GM21360 (cell line): Measurements from ENCODE around the gene TTF1.

Source experiments
- ATAC-seq: cut with Tn5 transposase; IDR thresholded peaks from one replicate; pipeline ENCODE4 v1.9.1; 2021; ENCODE audit warnings: mild to moderate bottlenecking, moderate library complexity; ENCODE audit not compliant: unreplicated experiment

The TTF1 gene, protein sequence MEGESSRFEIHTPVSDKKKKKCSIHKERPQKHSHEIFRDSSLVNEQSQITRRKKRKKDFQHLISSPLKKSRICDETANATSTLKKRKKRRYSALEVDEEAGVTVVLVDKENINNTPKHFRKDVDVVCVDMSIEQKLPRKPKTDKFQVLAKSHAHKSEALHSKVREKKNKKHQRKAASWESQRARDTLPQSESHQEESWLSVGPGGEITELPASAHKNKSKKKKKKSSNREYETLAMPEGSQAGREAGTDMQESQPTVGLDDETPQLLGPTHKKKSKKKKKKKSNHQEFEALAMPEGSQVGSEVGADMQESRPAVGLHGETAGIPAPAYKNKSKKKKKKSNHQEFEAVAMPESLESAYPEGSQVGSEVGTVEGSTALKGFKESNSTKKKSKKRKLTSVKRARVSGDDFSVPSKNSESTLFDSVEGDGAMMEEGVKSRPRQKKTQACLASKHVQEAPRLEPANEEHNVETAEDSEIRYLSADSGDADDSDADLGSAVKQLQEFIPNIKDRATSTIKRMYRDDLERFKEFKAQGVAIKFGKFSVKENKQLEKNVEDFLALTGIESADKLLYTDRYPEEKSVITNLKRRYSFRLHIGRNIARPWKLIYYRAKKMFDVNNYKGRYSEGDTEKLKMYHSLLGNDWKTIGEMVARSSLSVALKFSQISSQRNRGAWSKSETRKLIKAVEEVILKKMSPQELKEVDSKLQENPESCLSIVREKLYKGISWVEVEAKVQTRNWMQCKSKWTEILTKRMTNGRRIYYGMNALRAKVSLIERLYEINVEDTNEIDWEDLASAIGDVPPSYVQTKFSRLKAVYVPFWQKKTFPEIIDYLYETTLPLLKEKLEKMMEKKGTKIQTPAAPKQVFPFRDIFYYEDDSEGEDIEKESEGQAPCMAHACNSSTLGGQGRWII

GRCh38 chr9:132406554-132407122 lies at the start of gene TTF1:
Gene TTF1, minus strand, starts transcription at chr9:132406840. Its CDS starts 4,019 bp downstream, at chr9:132402821.
- ATAC-seq, result peak; percentile 76

DNA sequence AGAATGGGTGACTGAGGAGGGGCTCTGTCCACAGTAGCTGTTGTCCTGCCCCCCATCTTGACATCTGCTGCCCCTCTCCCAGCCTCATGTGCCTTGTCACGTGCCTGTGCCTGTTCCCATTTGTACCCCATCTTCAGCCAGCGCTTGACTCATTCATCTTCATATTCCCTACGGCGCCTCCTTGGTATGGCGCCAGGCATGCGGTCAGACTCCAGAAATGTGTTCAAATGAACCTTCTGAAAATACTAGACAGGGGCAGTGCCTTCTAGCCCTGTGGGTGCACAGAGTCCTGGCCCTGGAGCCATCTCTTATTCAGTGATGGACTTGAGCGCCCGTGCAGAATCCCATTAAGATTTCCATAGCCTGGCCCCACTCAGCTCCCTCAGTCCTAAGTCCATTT lies 49.6 kb upstream of the TTF1 start:
- ATAC-seq, result no peak

GRCh38 chr9:132451276-132451675 lies 44.6 kb upstream of the TTF1 start:
- no peak for ATAC-seq

GRCh38 chr9:132447902-132448301 lies 41.3 kb upstream of the TTF1 start:
- ATAC-seq, result no peak

- no peak for ATAC-seq
Measured at GRCh38 chr9:132447346-132447745, 40.7 kb upstream of the TTF1 start.

GRCh38 chr9:132446887-132447286 lies 40.2 kb upstream of the TTF1 start:
- no peak for ATAC-seq

DNA sequence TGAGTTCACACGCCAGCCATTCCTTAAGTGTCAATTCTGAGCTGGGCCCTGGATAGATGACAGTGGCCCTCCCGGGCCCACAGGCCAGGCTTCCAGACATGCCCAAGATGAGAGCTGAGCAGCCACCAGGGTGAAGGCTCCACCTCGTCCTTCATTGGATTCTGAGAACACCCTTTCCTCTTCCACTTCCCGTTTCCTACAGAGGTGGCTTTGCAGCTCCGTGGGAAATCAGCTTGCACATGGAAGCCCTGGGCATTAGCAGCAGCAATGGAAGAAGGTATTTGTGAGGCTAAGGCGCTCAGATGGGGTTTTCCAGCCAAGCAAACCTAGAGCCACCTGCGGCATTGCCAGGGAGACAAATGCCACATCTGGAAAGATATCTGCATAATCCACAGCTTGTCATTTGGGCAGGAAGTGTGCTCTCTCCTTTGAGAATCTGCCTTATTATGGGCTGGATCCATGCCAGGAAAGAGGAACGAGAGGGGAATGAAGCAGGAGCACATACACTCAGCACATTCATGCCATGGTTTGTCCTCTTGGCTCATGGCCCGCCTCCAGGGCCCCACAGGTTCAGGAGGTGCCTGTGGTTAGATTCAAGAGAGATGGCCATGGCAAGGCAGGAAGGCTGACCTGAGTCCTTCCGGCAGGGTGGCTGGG lies 37.4 kb upstream of the TTF1 start:
- ATAC-seq, result no peak

DNA sequence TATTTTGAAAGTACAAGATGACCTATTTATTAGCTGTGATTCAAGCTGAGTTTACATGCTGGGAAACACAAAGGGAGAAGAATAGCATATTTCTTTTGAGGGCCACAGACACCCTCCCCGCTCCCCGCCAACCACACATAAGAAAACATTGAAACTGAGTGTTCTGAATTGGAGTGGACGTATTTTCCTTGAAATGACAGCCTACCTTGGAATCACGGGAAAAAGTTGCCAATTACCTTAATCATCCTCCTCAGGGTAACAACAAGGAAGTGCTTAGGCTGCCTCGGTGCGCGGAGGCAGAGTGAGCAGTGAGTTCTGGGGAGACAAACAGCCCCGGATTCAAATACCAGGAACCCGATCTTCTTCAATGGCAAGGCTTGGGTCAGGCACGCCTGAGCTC lies 34.8 kb upstream of the TTF1 start:
- ATAC-seq, result no peak

GRCh38 chr9:132440735-132441134 lies 34.1 kb upstream of the TTF1 start:
- no peak for ATAC-seq

DNA sequence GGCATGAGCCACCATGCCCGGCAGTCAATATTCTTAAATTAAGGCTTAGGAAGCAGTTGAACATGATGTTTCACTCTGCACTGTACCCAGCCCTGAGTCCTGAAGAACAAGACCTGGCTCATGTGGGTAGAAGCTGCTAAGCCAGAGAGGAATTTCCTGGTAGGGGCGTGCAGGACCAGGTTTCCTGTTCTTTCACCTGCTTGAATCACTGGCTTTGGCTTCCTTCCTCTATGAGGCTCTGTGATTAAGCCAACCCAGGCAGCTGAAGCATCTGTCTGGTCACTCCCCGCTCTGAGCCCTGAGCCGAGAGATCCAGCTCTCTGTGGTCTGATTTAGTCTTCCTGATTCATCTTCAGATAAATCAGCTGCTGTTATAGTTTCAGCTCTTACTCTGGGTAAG lies 32.5 kb upstream of the TTF1 start:
- ATAC-seq, result no peak

DNA sequence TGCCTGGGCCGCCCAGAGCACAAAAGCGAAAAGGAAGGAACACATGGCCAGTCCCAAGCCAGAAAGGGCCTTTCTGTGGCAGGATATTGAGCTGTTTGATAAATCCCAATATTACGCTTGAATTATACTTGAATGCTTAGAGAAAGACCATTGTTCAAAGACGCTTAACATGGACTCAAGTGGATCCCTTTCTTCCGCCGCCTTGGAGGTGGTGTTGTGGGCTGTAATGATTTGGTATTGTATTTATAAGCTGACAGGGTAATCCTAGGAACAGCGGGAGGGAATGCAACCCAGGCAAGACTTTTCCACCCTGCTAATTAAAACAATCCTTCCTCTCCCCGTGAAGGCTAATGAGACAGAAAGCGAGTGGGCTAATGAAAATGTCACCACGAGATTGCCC lies 28.2 kb upstream of the TTF1 start:
- ATAC-seq, result no peak

GRCh38 chr9:132430998-132431397 lies 24.4 kb upstream of the TTF1 start:
- no peak for ATAC-seq

- no peak for ATAC-seq
Measured at GRCh38 chr9:132426639-132427414, 20.2 kb upstream of the TTF1 start.

DNA sequence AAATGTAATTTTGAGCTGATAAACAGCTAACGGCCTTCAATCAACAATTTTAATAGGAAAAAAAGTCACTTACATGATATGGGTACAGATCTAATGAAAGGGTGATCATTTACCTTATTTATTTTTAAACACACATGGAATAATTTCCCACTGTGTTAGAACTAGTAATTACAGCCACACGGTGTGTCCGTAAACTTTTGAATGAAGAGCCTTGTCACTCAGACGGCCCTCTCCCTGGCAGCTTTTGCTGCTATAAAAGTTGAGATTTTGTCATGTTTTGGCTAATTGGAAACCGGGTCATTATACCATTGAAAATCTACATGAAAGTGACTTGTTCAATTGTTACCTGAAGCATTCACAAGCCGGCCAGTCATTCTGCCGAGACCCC lies 19.0 kb upstream of the TTF1 start:
- ATAC-seq, result no peak

- ATAC-seq, result no peak
Measured at GRCh38 chr9:132424857-132425674, 18.4 kb upstream of the TTF1 start.

- no peak for ATAC-seq
Measured at GRCh38 chr9:132423503-132423902, 16.9 kb upstream of the TTF1 start.

GRCh38 chr9:132422574-132422973 lies 15.9 kb upstream of the TTF1 start:
- ATAC-seq, result no peak

DNA sequence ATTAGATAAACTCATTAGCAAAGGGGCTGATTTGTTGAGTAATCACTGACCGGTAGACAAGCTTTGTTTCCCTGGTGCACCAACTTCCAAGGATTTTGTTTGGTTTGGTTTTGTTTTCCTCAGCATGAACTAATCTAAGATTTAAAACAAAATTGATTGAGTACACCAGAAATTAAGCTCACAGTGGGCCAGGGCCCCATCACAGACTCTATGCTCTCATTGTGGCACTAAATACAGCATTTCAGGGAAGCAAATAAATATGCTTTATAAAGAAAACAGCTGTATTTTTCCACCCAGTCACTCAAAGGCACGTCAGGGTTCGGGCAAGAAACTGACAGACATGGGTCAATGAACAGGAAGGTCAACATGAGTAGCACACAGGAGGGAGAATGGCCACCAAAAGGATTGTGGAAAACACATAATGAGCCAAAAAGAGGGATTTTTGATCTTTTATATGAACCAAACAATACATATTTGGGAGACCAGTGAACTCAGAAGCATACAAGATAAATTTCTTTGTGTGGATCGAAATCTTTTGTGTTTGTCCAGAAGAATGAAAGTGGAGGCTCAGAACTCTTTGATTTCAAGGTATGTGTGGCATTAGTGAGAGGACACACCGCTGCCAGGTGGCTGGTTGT lies 12.2 kb upstream of the TTF1 start:
- ATAC-seq, result no peak

DNA sequence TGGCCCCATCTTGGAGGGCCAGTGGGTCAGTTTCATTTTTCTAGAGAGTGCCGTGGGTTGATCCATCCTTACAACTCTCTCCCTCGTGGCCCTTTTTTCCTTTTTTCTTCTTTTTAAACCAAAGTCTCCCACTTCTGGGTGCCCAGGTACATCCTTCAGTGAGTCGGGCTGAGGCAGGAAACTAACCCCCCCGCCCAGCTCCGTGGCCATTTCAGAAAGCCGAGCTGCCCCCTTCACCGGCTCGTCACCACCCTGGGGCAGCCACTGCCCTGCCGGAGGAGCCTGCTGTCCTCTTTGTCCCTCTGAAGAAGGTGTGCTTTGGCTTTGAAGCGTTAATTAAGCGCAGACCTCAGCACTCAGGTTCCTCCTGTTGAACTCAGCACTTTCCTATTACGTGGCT lies 8.5 kb upstream of the TTF1 start:
- ATAC-seq, result no peak
